Gastroesophageal sphincter (tissue), 4 donors: Measurements from ENCODE around the gene PHEX. TPM values are rescaled to one million over a fixed set of nuclear protein-coding genes. Genes with fewer than 3 reads are reported as not detected.

Experiments
- ATAC-seq: fragments of 150-250 bp; one replicate; pipeline ENCODE4 v1.9.1; 2016; ENCODE audit warnings: mild to moderate bottlenecking, moderate library complexity
- H3K27ac ChIP-seq, 4 donors: fragments of 200-600 bp; sonication (generic) in 3 of 4; 1 replicate in 3 of 4; 2 replicates in 1 of 4; pipeline ENCODE4 v1.5.1; 2016 to 2019
- H3K27me3 ChIP-seq: fragments of 200-600 bp; sonication (generic); one replicate; pipeline ENCODE4 v1.5.1; 2019
- H3K36me3 ChIP-seq, 2 donors: fragments of 200-600 bp; sonication (generic); one replicate each; pipeline ENCODE4 v1.5.1; 2019; ENCODE audit warnings: control low read depth in 1 of 2
- H3K4me1 ChIP-seq, 3 donors: fragments of 200-600 bp; sonication (generic); 1 replicate in 2 of 3; 2 replicates in 1 of 3; pipeline ENCODE4 v1.5.1; 2016 to 2019; ENCODE audit warnings: control low read depth in 2 of 3
- H3K4me3 ChIP-seq, 2 donors: fragments of 200-600 bp; sonication (generic); one replicate each; pipeline ENCODE4 v1.5.1; 2019; ENCODE audit warnings: mild to moderate bottlenecking in 1 of 2, moderate library complexity in 1 of 2
- H3K9me3 ChIP-seq, 3 donors: fragments of 200-600 bp; sonication (generic); one replicate each; pipeline ENCODE4 v1.5.1; 2017 to 2019; ENCODE audit warnings: control low read depth in 2 of 3
- CTCF ChIP-seq, 4 experiments: fragments of 200-600 bp in 2 of 4; fragments of 450-650 bp in 2 of 4; sonication (generic) in 1 of 4; IDR thresholded peaks; one replicate each; pipeline ENCODE4 v1.5.1; 2017 to 2019; ENCODE audit warnings: antibody characterized with exemption in 4 of 4, mild to moderate bottlenecking in 2 of 4, moderate library complexity in 2 of 4
- EP300 ChIP-seq: sonication (generic); formaldehyde crosslinking; IDR thresholded peaks from one replicate; pipeline ENCODE4 v1.6.1; 2017; ENCODE audit warnings: antibody characterized with exemption, mild to moderate bottlenecking
- POLR2A ChIP-seq, 2 donors: fragments of 450-650 bp; IDR thresholded peaks; one replicate each; pipeline ENCODE4 v1.6.1; 2017; ENCODE audit warnings: antibody characterized with exemption in 2 of 2, mild to moderate bottlenecking in 2 of 2, moderate library complexity in 1 of 2
- POLR2AphosphoS5 ChIP-seq: sonication (generic); formaldehyde crosslinking; IDR thresholded peaks from one replicate; pipeline ENCODE4 v1.6.1; 2017; ENCODE audit warnings: antibody characterized with exemption
- WGBS, 2 donors: methylation state at CpG; one replicate each; pipeline ENCODE4 v1.1.5; 2018; ENCODE audit warnings: low coverage in 1 of 2; 5-methylcytosine and 5-hydroxymethylcytosine counted together
- total RNA-seq, 4 donors: library from RNA; depleted of rRNA; stranded (reverse); fragments of >200 nt; gene quantifications; one replicate each; pipeline ENCODE4 v1.1.0, GENCODE V29; 2016

Gene PHEX
- total RNA-seq, 4 donors from 2014 or later: 0.40 to 1.1 (median 0.67) TPM

DNA sequence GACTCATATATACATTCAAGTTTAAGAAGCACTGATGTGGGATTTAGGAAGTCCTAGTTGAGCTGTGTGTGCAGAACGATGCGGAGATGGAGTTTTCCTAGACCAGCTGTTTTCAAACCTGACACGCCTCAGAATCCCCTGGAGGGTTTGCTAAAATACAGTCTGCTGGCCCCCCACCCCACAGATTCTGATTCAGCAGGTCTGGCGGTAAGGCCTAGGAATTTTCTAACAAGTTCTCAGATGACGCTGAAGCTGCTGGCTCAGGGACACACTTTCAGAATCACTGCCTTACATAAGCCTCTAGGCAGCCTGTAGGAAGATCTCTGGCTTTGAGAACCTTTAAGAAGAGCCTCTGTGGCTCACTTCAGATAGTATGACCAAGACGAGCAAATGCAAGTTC is 73.1 kb downstream of the PHEX start:
- no peak for ATAC-seq

DNA sequence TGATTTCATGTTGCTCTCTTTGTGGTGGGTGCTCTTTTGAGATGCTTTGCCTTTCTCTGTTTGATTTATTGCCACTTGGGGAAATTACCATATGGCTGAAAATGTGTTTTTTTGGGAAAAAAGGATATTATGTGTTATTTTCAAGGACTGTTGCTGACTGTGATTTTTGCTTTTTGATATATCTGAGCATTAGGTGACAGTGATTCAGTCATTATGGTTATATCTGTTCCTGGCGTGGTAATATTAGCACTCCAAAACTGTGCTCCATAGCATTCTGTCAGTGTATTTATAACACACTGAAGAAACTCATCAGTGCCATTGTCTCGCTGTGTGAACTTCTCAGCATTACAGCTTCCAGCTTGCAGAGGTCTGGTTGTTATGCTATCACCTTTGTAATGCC is 73.8 kb downstream of the PHEX start:
- 23 to 71% methylated on average over 1 to 2 of the region's 2 CpGs for WGBS, 2 donors
- H3K36me3 ChIP-seq: no peaks in the 10 kb centered on the region
- no peak for TF ChIP-seq POLR2AphosphoS5
- no peak for TF ChIP-seq EP300
- TF ChIP-seq POLR2A (IDR thresholded peaks at IDR 0.05): no peak
- TF ChIP-seq CTCF (IDR thresholded peaks at IDR 0.05): no peak
- H3K27ac ChIP-seq: no peak overlapping the region
- ATAC-seq: no peak
- no peaks in the 10 kb centered on the region for H3K4me1 ChIP-seq
- H3K4me3 ChIP-seq: no peak overlapping the region
- H3K27me3 ChIP-seq: no peaks in the 10 kb centered on the region
- H3K9me3 ChIP-seq: no peaks in the 10 kb centered on the region

More for the DNA sequence above, 73.1 kb downstream of the PHEX start:
- 57% methylated on average over 1 of the region's 6 CpGs; no CpG with 5 or more reads in 1 of the 2 donors for WGBS, 2 donors
- Histone ChIP-seq H3K36me3 (no peaks in the 10 kb centered on the region), H3K9me3 (no peaks in the 10 kb centered on the region), H3K27ac (no peak overlapping the region), H3K4me1 (no peaks in the 10 kb centered on the region), H3K27me3 (no peaks in the 10 kb centered on the region), H3K4me3 (no peak overlapping the region)
- TF ChIP-seq POLR2AphosphoS5 (no peak), EP300 (no peak), CTCF (IDR thresholded peaks at IDR 0.05) (no peak), POLR2A (IDR thresholded peaks at IDR 0.05) (no peak)

- Histone ChIP-seq H3K27me3 (no peaks in the 10 kb centered on the region), H3K9me3 (no peaks in the 10 kb centered on the region), H3K36me3 (no peaks in the 10 kb centered on the region), H3K27ac (no peak overlapping the region), H3K4me1 (no peaks in the 10 kb centered on the region), H3K4me3 (no peak overlapping the region)
- 71 to 88% methylated on average over 1 of the region's 1 CpG for WGBS, 2 donors
- no peak for TF ChIP-seq EP300
- no peak for TF ChIP-seq POLR2AphosphoS5
- no peak for TF ChIP-seq CTCF (IDR thresholded peaks at IDR 0.05)
- TF ChIP-seq POLR2A (IDR thresholded peaks at IDR 0.05): no peak
- no peak for ATAC-seq
Measured at GRCh38 chrX:22109442-22109841, 77.3 kb downstream of the PHEX start.

GRCh38 chrX:22110729-22111494 is 78.8 kb downstream of the PHEX start:
- Histone ChIP-seq H3K36me3 (no peaks in the 10 kb centered on the region), H3K4me1 (no peaks in the 10 kb centered on the region), H3K27ac (peak overlapping the region in 2 of 4 donors; percentile 46 to 51), H3K4me3 (no peak overlapping the region), H3K9me3 (no peaks in the 10 kb centered on the region), H3K27me3 (no peaks in the 10 kb centered on the region)
- TF ChIP-seq POLR2A (IDR thresholded peaks at IDR 0.05) (no peak), CTCF (IDR thresholded peaks at IDR 0.05) (no peak)
- ATAC-seq: no peak
- 30 to 53% methylated on average over 1 to 4 of the region's 6 CpGs for WGBS, 2 donors
